GM18511 (cell line): ENCODE results near the gene ARID1B.
"Not testable (repeated sequence)": the region's sequence is repeated elsewhere in the genome, so short reads cannot be mapped to it uniquely, and the experiment has no call there.

Experiments
- ATAC-seq: cut with Tn5 transposase; IDR thresholded peaks from one replicate; pipeline ENCODE4 v1.9.1; 2021; ENCODE audit warnings: mild to moderate bottlenecking, moderate library complexity; ENCODE audit not compliant: unreplicated experiment

Gene ARID1B

GRCh38 chr6:156928126-156928525 is 150.9 kb downstream of the ARID1B start:
- ATAC-seq, result no peak

DNA sequence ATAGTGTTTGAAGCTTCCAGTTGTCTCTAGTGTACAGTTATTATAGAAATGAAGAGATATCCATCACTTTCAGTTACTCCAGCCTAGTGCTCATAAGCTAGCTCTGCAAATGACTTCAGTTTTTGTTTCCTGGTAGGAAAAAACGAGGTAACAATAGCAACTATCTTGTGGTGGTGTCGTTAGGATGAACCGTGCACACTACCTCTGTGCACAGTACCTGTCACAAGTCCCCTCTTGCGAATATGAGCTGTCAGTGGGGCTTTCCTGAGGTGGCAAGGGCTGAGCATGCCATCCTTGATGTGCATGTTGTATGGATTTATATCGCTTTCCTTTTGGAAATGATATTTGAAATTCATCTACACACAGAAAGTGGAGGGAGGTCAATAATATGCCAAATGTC is 151.8 kb downstream of the ARID1B start:
- no peak for ATAC-seq

- no peak for ATAC-seq
Measured at GRCh38 chr6:156931283-156931682, 154.1 kb downstream of the ARID1B start.

DNA sequence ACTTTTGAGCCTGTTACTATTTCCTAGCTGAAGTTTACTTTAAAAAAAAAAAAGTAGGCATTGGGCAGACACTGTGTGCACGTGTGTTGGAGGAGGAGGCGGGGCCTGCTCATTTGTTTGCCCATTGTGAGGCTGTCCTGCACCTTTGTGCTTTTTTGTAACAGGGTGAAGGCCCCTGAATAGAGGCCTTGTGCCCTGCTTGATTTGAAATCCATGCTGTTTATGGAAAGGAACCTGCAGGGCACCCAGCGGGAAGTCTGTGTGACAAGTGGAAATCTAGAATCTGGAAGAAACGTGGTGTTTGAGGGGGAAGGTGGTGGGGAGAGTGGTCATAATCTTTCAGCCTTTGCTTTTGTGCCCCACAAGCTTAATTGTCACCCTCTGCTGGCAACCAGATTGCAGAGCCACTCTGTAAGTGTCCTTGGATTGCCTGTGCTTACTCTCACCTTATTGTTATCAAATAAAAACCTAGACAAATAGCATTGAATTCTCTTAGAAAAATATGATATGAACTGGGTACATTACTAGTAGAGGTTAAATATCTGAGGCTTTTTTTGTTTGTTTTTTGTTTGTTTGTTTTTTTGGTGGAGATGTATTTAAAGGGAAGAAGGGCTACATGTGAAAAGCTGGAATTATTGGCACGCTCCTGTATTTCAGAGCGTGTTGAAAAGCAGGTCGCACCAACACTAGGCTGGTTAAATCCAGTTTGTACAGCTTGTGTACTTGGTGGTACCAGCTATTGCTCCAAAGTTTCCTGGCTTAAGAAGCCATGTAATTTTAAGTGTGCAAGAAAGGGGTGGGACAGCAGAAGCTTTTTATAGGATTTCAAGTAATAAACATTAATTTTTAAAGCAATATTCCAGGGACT is 156.3 kb downstream of the ARID1B start:
- no peak for ATAC-seq

GRCh38 chr6:156934069-156934460 is 156.9 kb downstream of the ARID1B start:
- ATAC-seq, result no peak

GRCh38 chr6:156935000-156935399 is 157.8 kb downstream of the ARID1B start:
- no peak for ATAC-seq

DNA sequence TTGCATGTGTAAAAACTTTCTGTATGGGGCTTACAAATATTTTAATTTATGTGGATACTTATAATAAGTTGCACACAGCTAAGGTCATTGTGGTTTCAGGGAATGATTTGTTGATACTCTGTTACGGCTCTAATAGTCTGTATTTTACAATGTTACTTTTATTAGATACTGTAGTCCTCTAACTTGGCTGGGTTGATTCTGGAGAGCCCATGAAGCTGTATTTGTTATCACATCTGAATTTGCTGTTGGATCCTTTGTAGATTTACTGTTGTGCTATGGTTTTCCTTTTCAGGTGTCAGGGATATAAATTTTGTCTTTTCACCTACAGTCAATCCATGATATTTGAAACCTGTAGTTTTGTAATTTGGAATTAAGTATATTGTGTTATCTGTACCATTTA is 161.0 kb downstream of the ARID1B start:
- ATAC-seq, result no peak

DNA sequence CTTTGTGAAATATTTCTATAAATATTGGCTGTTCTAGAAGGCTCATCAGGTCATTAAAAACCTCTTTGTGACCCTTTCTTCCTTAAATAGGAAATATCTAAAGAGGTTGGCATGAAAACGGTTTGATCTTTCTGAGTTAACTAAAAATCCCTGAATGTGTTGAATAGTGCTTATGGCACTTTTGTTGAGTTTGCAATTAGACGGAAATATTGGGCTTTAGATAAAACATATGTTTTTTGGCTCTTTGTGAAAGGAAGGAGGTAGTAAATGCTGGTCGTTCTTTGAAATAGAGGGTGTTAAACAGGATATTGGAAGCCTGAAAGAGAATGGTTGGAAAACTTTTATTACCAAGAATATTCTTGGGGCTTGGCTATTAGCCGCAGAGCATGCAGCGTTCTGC is 163.0 kb downstream of the ARID1B start:
- ATAC-seq, result no peak

GRCh38 chr6:156942266-156942665 is 165.1 kb downstream of the ARID1B start:
- no peak for ATAC-seq

GRCh38 chr6:156943166-156943565 is 166.0 kb downstream of the ARID1B start:
- ATAC-seq, result no peak

DNA sequence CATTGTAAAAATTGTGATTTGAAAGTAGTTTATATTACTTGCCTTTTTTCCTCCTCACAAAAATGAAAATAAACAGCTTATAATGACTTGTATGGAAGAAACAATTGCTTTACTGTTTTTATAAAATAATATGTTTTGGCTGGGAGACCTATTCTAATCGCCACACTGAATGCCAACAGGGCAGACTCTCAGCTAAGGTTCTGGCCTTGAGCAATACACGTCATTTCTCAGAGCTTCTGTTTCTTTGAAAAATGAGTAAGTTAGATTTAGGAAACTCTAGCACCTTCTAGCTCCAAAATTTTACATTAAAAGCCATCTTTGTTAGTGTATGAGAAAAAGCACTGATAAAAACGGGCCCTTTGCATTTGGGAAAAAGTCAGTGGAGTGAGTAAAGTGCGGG is 166.6 kb downstream of the ARID1B start:
- ATAC-seq, result no peak

GRCh38 chr6:156944412-156944811 is 167.2 kb downstream of the ARID1B start:
- no peak for ATAC-seq

GRCh38 chr6:156945789-156946172 is 168.6 kb downstream of the ARID1B start:
- not testable (repeated sequence) for ATAC-seq

DNA sequence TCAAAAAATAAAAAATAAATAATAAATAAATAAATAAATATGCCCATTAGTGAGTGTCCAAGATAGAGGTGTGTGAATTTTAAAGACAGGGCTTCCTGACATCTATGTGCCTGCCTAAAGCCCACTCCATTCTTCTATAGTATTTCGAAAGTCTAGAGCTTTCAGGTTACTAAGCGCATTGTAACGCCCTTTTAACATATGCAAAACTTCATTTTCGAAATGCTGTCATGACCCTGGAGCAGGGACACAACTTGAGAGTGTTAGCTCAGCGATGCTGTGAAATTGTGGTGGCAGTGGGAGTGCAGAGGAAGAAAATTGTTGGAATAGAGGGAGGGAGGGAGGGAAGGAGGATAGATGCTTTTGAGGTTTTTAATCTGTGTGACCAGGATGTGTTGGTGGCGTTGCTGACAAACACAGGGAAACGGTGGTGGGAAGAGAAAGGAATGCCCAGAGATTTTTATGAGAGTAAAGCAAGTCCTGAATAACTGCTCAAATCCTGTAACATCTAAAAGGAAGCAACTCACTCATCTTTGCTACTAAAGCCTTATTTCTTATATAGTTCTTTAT is 169.3 kb downstream of the ARID1B start:
- ATAC-seq, result no peak

DNA sequence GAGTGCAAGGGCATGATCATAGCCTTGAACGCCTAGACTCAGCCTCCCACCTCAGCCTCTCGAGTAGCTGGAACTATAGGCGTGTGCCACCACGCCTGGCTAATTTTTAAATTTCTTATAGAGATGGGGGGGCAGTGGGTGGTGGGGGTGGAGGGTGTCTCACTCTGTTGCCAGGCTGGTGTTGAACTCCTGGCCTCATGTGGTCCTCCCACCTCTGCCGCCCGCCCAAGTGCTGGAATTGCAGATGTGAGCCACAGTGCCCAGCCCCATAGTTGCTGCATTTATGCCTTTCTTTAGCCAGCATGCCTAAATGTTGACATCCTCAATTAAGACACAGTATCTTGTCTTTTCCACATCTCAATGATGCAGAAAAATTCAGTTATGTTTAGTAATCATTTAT is 171.1 kb downstream of the ARID1B start:
- ATAC-seq, result no peak

DNA sequence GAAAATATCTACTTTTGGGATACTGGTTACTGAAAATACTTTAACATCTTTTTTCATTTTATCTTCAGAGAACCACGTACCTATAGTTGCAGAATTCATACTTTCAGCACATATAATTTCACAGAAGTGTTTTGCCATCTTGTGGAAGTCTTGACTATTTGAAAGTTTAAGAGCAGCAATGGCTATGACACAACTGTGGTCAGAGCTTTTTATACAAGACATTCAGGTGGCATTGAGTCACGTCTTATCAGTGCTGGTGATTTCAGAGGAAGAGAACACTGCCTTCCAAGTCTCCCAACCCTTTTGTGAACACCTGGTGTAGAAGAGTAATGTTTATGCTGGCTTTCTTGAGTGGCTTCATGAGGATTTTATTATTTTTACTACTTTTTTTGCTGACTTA is 171.6 kb downstream of the ARID1B start:
- no peak for ATAC-seq

GRCh38 chr6:156949376-156949775 is 172.2 kb downstream of the ARID1B start:
- ATAC-seq, result no peak

GRCh38 chr6:156950084-156950483 is 172.9 kb downstream of the ARID1B start:
- ATAC-seq, result no peak

DNA sequence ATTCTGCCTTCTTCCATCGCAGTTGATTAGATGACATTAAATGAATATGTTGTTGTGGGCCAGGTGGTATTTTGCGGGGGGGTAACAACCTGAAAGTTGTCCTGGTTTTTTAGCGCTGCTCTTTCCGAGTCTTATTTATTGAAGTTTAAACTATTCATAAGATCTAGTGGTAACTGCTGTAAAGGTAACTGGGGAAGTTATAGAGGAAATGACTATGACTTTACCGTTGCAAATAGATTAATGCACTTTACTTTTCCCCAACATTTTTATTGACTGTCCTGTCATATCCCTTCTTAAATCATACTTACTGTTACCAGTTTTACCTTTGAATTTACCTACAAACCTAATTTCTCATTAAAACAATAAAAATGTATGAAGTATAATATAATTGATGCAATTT is 173.4 kb downstream of the ARID1B start:
- no peak for ATAC-seq

DNA sequence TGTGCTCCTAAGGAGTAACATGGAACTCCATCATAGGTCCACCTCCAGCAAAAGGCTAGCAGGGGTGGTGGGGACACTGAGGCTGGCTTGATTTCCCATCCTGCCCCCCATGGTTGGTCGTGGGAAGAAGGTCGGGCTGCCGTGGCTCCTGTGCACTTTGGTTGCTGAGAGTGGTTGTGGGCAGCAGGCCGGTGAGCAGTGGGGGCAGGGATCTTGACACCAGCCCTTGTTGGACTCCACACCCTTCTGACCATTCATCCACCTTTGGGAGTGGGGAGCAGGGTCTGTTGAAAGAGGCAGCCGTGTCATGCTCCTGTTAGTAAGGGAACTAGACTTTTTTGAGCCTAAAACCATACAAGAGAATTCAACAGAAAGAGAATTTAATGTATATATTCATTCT is 175.2 kb downstream of the ARID1B start:
- no peak for ATAC-seq

DNA sequence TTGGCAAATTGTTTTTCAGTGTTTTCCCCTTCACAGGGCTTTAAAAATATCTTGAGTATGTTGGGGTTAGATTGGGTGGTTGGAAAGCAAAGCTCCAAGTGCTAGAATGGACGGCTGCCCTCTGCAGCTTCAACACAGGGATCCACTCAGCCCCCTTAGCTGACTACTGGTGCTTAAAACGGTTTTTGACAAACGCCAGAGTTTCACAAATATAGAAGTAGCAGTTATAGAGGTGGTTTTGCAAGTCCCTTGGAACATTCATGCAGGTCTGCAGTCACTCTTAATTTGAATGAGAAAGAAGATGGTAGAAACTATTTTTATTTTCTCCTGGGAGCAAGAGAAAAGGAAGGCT is 175.9 kb downstream of the ARID1B start:
- ATAC-seq, result no peak

DNA sequence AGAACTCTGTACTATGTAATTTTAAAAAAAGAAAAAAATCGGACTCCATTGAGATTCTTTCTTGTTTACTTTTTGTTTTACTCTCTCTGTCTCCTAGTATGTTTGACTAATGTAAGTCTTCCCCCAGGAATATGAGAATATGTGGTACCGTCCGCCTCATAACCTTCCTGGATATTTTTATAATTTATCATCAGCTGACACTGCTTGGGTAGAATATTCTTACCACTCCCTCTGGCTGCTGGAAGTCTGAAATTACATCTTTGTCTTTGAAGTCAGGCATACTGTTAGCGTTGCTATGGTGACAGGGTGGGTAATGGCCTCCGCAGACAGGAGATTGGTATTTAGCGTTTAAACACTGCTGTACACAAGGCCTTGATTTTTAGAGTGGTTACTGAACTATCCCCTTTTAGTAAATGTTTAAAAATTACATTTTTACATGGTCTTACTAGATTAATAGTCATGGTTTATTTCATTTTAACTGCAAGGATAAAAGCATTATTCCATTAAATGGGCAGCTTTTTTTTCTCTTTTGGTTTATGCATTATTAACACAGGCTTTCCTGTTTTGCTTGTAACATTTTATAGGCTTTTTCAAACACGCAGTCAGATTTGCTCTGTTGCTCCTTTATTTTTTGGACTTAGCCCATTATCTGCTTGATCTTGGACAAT is 176.4 kb downstream of the ARID1B start:
- ATAC-seq, result no peak
